Cardiac septum (tissue), 1 donor: ENCODE data around the gene AKAP9. TPM values are rescaled to one million over a fixed set of nuclear protein-coding genes. Genes with fewer than 3 reads are reported as not detected.
"Not testable (repeated sequence)": the region's sequence is repeated elsewhere in the genome, so short reads cannot be mapped to it uniquely, and the experiment has no call there.

ENCODE experiments used
- DNase-seq: peaks from one replicate; pipeline ENCODE4 v3.0.0-alpha.2; 2020; ENCODE audit warnings: low spot score
- intact Hi-C: fragments of 100-400 bp; cut with DNase I; formaldehyde crosslinking; loops from one replicate; pipeline ENCODE4 v1.14.0; 2022
- total RNA-seq: library from RNA; stranded (reverse); fragmentation: NEBNext Ultra II Directional; extraction: Animal tissue kit (Norgen Biotek cat#: 25700); gene quantifications from one replicate; pipeline ENCODE4 v1.2.1, GENCODE V29; 2021
- donor health status: DM: no; HTN: no; CAD: no.

Gene AKAP9
- total RNA-seq, 1 donor from 2014 or later, result 36.2 TPM

DNA sequence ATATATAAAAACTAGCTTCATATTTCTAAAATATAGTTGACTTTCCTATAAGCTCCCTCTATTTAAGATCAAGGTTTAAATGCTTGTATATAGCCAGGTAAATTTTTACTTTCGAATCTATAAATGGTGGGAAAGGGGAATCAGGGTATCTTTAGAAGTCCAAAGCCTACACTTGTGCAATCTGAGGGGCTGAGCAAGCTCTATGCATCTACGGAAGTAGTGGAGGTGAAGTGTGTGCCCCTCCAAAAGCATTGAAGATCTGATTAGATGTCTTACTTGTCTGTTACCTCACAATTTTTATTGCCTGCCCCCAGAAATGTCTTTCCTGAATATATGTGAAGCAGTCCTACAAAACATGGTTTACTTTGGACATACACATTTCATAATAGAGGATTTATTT lies 1.6 kb downstream of the AKAP9 start:
- intact Hi-C loops, result loop anchor here (10.0 kb wide), 1 partner anchor 102 kb away; no protein-coding TSS in a partner anchor
- DNase-seq, result no peak

DNA sequence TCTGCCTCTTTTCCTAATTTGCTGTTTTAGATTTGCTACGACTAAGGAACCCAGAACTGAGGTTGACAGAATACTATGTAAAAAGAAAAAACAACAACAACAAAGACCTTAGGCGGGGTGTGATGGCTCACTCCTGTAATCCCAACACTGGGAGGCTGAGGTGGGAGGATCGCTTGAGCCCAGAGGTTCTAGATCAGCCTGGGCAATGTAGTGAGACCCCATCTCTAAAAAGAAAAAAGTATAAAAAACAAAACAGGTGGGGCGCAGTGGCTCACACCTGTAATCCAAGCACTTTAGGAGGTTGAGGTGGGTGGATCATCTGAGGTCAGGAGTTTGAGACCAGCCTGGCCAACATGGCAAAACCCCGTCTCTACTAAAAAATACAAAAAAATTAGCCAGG lies 4.3 kb downstream of the AKAP9 start:
- DNase-seq, result not testable (repeated sequence)
- intact Hi-C loops, result loop anchor here (10.0 kb wide), 1 partner anchor 100 kb away; no protein-coding TSS in a partner anchor

DNA sequence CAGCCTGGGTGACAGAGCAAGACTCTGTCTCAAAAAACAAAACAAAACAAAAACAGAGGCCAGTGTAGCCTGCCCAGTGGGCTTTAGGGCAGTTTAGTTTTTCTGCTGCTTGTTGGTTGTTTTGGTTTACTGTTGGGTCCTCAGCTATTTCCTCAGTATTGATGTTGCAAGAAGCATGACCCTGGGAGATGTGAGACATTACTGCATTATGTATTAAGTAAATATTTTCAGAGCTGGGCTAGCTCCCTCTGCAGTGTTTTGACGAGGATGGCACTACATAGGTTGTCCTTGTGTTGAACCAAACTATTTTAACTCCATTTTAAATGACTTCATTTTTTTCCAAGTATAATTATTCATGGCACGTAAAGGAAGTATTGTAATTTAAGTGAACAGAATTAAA lies 4.8 kb downstream of the AKAP9 start:
- no peak for DNase-seq
- intact Hi-C loops, result loop anchor here (10.0 kb wide), 1 partner anchor 99 kb away; no protein-coding TSS in a partner anchor

DNA sequence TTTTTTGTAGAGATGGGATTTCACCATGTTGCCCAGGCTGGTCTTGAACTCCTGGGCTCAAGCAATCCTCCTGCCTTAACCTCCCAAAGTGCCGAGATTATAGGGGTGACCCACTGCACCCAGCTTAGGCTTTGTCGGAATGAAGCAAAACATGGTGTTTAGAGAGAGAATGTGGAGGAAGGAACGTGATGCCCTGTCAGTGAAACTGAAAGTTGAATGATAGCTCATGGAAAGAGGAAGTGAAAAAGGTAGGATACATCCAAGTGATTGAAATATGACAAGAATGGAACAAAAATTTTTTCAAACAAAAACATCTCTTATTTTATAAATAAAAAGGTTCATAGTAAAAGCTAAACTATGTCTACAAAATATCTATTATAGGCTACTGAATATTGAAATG lies 5.9 kb downstream of the AKAP9 start:
- no peak for DNase-seq
- intact Hi-C loops, result loop anchor here (10.0 kb wide), 1 partner anchor 98 kb away; no protein-coding TSS in a partner anchor

DNA sequence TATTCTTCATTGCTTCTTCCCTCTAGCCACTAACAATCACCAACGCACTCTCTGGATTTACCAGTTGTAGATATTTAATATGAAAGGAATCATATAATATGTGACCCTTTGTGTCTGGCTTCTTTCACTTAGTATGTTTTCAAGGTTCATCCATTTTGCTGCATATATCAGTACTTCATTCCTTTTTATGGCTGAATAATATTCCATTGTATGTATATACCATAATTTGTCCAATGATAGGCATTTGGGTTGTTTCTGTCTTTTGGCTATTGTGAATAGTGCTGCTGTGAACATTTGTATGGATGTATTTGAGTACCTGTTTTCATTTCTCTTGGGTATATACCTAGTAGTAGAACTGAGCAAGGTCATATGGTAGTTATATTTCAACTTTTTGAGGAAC lies 7.3 kb downstream of the AKAP9 start:
- DNase-seq, result no peak
- intact Hi-C loops, result loop anchor here (10.0 kb wide), 1 partner anchor 97 kb away; no protein-coding TSS in a partner anchor

DNA sequence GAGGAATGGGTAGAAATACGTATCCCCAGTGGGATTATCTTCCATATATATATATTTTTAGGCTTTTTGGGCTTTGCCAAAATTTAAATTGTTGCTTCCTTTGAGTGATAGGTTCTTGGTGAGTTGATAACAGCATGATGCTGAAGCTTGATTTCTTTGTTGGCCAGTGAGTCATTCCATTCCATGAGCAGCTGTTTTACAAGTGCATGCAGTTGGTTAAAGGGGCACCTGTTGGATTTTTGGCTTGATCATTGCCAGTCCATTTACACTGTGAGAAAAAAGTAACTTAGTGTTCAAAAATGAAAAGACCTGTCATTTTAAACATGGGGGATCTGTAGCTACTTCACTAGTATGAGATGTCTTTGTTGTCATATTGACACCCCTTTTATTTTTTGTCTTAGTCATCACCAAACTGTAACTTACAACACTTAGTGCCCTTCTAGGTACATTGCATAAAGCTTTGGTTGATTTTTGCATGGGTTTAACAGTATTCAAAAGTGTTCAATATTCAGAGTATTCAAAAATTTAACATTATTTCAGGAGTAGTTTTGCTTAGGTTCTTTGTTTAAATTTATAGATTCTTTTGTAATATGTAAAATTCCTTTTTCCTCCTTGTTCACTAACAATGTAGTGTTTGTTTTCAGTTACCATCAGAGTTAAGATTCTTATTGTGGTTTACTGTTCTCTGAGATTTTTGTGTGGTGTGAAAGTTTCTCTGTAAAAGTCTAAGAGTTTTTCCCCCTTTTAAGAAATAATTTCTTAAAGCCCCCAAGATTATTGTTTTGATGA lies 8.8 kb downstream of the AKAP9 start:
- intact Hi-C loops, result loop anchor here (10.0 kb wide), 1 partner anchor 95 kb away; no protein-coding TSS in a partner anchor
- no peak for DNase-seq

DNA sequence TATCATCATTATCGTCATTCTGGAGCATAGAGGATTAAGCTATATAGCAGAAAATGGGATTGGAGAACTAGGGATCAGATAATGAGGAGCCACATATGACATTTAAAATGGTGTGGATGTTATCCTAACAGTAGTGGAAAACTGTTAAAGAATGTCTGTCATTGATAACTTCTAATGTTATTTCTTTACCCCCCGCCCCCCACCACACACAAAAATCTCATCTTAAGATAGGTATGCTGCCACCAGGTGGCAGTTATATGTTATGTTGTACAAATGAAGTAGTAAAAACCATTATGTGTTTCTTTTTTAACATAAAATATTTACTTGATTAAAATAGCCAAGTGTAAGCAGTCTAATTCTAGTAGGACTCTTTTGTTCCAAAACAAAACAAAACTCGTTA lies 13.0 kb downstream of the AKAP9 start:
- no peak for DNase-seq
- intact Hi-C loops, result no loop called here

DNA sequence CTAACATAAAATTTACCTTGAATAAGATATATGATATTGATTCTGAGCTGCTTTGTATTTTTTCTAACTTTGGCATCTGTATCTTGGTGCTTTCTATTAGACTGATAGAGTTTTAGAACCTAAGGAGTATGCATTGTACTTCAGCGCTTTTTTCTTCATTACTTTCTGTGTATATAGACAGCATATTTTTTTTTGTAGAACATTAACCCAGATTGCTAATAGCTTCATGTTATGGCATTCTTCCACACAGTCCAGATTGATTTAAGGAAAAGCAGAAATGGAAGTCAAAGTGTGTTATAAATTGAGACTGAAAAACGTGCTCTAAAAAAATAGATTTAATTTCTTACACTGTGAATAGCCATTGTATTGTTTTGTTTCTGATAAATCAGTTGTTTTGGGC lies 15.8 kb downstream of the AKAP9 start:
- intact Hi-C loops, DNase-seq: not testable (repeated sequence)

DNA sequence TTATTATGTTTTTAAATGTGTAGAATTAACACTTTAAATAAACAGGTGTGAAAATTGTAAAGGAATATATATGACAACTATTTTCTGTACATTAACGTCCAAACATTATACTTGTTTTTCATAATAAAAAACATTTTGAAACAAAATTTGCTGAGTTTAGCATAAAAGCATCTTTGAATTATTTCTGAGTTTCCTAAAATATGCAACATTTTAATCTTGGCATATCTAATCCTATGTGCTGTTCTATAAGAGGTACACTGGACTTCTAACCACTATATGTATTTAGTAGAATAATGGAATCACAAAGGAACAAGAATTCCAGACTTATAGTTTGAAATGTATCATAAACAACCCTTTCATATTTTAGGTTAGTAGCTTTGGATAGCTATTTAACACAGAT lies 16.6 kb downstream of the AKAP9 start:
- no peak for DNase-seq
- intact Hi-C loops, result no loop called here

DNA sequence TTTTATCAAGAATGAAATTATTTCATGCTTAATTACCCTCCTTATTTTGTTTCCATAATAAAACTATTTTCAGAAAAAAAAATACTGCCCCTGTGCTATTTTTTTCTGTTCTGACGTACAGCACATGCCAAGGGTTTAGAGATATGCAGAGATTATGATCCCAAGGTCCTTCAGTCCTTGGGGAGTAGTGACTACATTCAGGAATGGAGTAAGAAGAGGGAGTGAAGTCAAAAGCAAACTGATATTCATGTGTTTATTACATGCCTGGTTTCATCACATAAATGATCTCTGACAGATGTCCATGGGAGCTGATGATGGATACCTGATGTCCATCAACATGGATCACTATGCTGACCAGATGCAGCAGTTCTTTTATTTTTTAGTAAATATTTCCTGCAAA lies 17.2 kb downstream of the AKAP9 start:
- intact Hi-C loops, result no loop called here
- no peak for DNase-seq

DNA sequence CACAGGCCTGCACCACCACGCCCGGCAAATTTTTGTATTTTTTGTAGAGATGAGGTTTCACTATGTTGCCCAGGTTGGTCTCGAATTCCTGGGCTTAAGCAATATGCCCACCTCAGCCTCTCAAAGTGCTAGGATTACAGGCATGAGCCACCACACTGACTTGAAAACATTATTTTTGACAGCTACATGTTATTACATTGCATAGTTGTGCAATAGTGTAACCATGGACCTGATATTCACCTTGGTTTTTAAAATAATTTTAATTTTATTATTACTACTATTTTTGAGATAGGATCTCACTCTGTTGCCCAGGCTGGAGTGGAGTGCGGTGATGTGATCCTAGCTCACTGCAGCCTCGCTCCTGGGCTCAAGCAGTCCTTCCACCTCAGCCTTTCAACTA lies 18.4 kb downstream of the AKAP9 start:
- no peak for DNase-seq
- intact Hi-C loops, result no loop called here

DNA sequence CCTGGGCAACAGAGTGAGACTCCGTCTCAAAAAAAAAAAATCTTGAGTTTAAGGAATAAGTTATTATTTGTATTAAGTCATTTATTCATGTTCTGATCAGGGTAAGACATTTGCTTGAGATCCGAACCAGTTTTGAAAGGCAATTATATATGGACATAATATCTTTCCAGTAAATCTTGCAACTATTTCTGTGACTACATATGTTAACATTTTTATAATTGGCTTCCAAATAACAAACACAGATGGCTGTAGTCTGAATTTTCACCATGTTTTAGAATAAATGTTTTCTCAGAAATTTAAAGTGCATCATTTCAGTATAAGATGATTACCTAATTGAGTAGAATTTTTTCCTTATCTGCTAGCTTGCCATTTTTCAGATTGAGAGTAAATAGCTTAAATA lies 21.2 kb downstream of the AKAP9 start:
- intact Hi-C loops, result no loop called here
- no peak for DNase-seq

DNA sequence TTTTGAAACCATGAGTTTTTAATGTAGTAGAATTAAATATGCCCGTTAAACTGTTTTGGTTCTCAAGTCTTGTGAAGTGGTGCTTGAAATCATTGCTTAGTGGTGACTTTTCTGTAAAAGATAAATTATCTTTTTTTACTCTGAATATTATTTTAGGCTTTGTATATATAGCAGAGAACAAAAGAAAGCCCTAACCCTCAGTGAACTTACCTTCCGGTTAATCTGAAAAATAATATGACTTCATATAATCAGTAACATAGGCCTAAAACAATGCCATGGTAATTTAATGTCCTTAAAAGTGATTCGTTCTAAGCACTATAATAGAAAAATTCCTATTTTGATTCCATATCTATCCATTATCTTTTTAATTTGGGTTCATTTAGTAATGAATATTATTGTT lies 21.8 kb downstream of the AKAP9 start:
- intact Hi-C loops, result no loop called here

DNA sequence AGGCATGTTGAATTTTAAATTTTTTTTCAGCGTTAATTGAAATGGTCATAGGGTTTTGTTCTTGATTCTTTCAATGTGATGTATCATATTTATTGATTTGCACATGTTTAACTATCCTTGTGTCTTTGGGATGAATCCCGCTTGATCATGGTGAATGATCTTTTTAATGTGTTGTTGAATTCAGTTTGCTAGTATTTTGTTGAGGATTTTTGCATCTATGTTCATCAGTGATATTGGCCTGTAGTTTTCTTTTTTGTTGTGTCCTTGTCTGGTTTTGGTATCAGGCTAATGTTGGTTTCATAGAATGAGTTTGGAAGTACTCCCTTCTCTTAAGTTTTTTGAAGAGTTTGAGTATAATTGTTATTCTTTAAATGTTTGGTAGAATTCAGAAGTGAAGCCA lies 26.9 kb downstream of the AKAP9 start:
- DNase-seq, intact Hi-C loops: not testable (repeated sequence)

More for the DNA sequence above, 21.8 kb downstream of the AKAP9 start:
- DNase-seq, result no peak

DNA sequence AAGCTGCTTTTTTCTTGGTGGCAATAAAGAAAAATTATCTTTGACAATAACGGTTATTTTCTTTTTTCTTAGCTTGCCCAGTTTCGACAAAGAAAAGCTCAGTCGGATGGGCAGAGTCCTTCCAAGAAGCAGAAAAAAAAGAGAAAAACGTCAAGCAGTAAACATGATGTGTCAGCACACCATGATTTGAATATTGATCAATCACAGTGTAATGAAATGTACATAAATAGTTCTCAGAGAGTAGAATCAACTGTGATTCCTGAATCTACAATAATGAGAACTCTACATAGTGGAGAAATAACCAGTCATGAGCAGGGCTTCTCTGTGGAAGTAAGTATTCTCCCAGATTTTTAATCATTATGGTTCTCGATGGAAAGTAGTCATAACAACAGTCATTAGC lies 33.0 kb downstream of the AKAP9 start:
- no peak for DNase-seq
- intact Hi-C loops, result no loop called here

DNA sequence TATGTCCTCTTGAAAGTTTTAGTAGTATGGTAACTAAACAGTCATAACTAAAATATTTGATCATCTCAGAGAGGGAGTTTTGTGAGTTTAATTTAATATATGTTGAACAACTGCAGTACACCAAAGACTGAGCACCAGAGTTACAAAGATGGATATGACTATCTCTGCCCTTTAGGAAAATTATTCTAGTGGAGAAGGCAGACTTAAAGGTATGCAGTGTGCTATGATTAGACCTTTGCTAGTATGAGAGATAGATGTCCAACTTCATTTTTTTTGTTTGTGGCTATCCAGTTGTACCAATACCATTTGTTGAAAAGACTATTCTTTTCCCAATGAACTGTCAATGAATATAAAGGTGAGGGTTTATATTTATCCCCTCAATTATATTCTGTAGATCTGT lies 33.4 kb downstream of the AKAP9 start:
- no peak for DNase-seq
- intact Hi-C loops, result no loop called here

DNA sequence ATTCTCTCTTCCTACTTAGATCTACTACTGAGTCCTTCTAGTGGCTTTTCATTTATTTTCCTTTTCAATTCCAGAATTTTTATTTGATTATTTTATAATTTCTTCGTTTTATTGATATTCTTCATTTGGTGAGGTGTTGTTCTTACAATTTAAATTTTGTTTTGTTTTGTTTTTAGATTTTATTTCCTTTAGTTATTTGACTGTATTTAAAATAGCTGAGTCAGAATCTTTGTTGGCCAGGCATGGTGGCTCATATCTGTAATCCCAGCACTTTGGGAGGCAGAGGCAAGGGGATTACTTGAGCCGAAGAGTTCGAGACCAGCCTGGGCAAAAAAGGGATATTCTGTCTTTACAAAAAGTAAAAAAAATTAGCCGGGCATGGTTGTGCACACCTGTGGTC lies 36.1 kb downstream of the AKAP9 start:
- DNase-seq, result no peak
- intact Hi-C loops, result no loop called here

DNA sequence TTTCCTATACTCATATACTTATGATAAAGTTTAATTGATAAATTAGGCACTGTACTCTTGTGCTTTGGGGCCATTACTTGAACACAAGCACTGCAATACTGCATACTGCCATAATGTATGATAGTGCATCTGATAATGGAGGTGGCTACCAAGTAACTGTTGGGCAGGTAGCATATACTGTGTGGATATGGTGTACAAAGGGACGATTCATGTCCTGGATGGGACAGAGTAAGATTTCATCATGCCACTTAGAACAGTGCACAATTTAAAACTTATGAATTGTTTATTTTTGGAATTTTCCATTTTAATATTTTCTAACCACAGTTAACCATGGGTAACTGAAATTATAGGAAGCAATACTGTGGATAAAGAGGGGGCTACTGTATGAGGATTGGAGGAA lies 38.9 kb downstream of the AKAP9 start:
- intact Hi-C loops, result no loop called here

DNA sequence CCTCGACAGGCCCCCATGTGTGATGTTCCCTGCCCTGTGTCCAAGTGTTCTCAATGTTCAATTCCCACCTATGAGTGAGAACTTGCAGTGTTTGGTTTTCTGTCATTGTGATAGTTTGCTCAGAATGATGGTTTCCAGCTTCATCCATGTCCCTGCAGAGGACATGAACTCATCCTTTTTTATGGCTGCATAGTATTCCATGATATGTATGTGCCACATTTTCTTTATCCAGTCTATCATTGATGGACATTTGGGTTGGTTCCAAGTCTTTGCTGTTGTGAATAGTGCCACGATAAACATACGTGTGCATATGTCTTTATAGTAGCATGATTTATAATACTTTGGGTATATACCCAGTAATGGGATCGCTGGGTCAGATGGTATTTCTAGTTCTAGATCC lies 41.7 kb downstream of the AKAP9 start:
- intact Hi-C loops, result not testable (repeated sequence)

More for the DNA sequence above, 38.9 kb downstream of the AKAP9 start:
- DNase-seq, result no peak

DNA sequence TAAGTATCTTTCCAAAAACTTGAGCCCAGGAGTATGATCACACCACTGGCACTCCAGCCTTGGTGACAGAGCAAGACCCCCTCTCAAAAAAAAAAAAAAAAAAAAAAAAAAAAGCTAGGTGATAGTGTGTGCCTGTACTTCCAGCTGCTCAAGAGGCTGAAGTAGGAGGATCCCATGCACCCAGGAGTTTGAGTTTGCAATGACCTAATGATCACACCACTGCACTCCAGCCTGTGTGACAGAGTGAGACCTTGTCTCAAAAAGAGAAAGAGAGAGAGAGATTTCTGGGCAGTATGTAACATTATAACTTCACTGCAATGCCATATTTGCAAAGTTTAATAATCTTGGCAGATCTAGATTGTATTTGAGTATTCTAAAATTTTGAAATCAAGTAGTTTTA lies 47.6 kb downstream of the AKAP9 start:
- intact Hi-C loops, result no loop called here
- no peak for DNase-seq

More for the DNA sequence above, 41.7 kb downstream of the AKAP9 start:
- DNase-seq, result not testable (repeated sequence)

DNA sequence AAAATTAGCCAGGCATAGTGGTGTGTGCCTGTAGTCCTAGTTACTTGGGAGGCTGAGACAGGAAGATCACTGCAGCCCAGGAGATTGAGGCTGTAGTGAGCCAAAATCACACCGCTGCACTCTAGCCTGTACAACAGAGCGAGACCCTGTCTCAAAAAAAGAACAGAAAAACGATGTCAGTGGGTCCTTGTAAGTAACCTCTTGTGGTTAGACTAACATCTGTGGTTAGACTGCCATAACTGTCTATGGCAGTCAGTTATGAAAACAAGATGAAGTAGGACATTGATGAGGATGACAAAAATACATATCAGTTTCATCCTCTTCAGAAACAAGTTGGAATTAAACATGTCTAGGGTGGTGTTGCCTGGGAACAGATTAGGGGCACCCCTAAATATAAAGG lies 53.3 kb downstream of the AKAP9 start:
- no peak for DNase-seq
- intact Hi-C loops, result no loop called here
